HG03196 (cell line): ENCODE data around the gene NDST4.

Experiments
- ATAC-seq: cut with Tn5 transposase; IDR thresholded peaks from one replicate; pipeline ENCODE4 v1.9.1; 2021; ENCODE audit not compliant: unreplicated experiment

Gene NDST4

DNA sequence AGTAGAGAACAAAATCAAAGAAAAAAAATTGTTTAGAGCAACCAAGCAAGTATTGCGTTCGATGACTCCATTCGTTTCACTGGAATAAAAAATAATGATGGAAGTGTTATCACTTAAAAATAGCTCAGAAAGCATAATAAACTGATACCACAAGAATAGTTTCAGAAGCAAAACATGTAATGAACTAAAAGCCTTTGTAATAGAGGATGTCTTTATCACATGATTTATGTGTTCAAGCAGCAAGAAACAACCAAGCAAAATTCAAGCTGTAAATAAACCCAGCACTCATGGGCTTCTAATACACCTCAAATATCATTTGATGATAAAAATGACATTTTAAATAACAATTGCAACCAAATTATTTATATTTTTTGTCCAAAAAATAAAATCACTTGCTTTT is 192.2 kb downstream of the NDST4 start:
- ATAC-seq, result no peak

GRCh38 chr4:114911111-114911510 is 202.3 kb downstream of the NDST4 start:
- no peak for ATAC-seq

GRCh38 chr4:114907568-114907967 is 205.9 kb downstream of the NDST4 start:
- no peak for ATAC-seq

GRCh38 chr4:114905017-114905416 is 208.4 kb downstream of the NDST4 start:
- no peak for ATAC-seq

- ATAC-seq, result no peak
Measured at GRCh38 chr4:114900934-114901333, 212.5 kb downstream of the NDST4 start.

DNA sequence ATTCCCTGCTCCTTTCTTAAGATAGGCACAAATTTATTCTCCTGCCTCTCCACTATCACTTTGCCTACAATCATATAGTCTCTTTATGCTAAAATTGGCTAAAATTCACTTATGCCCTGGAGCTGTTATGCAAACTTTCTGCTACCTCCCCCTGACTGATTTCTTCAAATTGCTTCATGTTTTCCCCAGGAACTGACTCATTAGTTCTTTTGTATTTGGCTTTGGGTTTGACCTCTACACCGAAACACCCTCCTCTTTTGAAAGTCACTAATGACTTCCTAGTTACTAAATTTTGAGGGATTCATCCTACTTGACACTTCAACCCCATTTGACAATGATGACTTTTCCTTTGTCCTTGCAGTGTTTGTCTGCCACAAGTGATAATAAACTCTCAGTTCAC is 222.6 kb downstream of the NDST4 start:
- no peak for ATAC-seq

- no peak for ATAC-seq
Measured at GRCh38 chr4:114886761-114887160, 226.7 kb downstream of the NDST4 start.

DNA sequence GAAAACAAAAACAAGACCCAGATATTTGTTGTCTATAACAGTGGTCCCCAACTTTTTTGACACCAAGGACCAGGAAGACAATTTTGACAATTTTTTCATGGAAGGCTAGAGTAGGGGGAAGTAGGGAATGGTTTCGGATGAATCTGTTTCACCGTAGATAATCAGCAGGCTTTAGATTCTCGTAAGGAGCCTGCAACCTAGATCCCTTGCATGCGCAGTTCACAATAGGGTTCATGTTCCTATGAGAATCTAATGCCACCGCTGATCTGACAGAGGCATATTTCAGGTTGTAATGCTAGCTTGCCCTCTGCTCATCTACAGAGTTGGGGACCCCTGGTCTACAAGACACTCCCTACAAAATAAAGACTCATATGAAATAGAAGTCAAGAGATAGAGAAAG is 229.8 kb downstream of the NDST4 start:
- no peak for ATAC-seq

DNA sequence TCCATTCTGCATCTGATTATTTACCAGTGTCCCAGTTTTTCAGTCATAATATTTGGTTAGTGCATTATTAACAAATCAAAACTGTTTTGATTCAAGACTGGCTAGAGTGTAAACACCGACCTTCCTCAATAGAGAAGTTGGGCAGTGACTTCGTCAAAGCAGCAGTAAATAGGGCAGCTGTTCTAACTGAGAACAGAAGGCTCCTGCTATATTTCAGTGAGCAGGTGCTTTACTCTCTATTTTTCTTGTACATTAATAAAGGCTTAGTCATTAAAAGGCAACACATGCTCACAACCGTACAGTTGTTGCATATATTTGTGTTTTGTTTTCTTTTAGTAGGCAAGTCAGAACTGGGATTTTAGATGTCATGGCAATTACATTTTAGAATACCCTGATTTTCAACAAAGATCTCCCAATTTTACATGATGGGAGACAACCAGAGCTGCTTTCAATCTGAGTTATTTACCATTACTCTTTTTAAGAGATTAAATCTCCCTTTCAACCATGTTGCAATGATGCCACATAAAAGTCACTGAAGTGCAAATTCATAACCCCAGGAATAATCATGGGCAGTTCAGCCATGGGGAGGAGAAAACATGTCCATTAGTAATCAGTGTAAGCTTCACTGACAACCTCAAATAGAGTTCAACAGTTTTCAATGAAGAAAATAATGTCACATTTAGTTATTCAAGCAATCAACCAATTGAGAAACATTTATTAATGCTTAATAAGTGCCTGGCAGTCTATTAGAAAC is 233.3 kb downstream of the NDST4 start:
- no peak for ATAC-seq

- ATAC-seq, result no peak
Measured at GRCh38 chr4:114875630-114876029, 237.8 kb downstream of the NDST4 start.

DNA sequence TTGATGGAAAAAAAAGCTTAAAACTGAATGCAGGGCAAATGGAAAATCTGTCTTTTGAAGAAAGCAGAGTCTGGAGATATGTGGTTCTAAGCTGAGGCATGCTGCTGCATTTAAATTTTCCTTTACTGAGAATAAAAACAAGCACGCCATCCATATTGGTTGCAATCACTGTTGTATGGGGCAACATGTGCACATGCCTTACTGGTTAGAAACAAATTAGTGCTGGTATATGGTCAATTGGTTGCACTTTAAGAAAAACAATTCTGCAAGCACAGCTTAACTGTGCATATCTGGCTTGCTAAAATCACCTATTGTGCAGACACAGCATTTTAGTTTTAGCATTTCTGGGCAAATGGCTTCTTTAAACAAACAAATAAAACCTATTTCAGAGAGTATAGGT is 239.1 kb downstream of the NDST4 start:
- no peak for ATAC-seq

- no peak for ATAC-seq
Measured at GRCh38 chr4:114870987-114871386, 242.4 kb downstream of the NDST4 start.

- no peak for ATAC-seq
Measured at GRCh38 chr4:114866901-114867670, 246.3 kb downstream of the NDST4 start.

DNA sequence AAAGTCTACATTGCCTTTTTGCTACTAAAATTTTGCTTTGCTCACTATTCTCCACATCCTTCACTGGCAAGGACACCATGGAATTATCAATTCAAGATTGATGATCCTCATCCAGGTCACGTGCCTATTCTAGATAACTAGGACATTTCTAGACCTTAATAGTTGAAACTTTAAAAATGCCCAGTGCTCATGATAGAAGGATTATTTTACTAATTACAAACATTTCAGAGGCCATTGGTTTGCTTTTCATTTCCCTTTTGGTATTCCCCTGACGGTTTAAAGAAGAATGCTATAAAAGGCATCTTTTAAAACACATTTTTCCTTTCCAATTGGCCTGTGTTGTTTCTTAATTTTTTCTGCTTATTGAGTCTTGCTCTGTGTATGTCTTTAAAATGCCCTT is 249.4 kb downstream of the NDST4 start:
- ATAC-seq, result no peak

DNA sequence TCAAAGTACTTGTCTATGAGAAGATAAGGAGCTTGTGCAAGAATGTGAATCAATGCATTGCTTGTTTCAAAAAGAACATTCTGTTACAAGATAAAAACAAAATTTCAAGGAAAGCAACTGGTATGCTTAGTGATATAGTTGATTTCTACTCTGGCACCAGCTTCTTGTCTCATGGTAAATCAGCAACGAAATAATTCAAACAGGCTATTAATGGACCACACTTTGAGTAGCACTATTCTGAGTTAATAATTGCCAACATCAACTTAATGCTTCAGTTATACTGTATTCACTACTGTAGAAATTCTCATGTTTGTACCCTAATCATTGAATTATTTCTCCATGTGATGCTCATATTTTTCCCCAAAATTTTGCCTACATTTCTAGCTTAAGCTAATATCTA is 252.6 kb downstream of the NDST4 start:
- no peak for ATAC-seq

GRCh38 chr4:114857831-114858230 is 255.6 kb downstream of the NDST4 start:
- no peak for ATAC-seq

DNA sequence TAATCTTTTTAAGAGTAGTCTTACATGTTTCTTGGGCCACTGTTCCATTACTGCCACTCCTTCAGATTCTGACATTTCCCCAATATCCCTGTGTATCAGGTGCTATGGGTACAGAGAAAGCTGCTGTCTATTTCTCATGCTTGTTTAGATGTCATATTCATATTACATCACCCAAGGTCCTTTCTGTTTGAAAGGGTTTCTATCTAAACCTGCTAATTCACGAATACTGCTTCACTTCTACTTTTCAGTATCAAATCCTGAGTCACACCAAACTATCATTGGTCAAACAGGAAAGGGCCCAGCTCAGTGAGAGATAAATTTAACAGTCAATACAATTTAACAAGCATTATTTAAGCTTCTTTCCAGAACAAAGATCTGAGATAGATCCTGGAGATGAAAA is 273.4 kb downstream of the NDST4 start:
- no peak for ATAC-seq

GRCh38 chr4:114830628-114831027 is 282.8 kb downstream of the NDST4 start:
- ATAC-seq, result no peak

- ATAC-seq, result no peak
Measured at GRCh38 chr4:114827651-114828050, 285.8 kb downstream of the NDST4 start.

- ATAC-seq, result no peak
Measured at GRCh38 chr4:114815760-114816159, 297.7 kb downstream of the NDST4 start.

DNA sequence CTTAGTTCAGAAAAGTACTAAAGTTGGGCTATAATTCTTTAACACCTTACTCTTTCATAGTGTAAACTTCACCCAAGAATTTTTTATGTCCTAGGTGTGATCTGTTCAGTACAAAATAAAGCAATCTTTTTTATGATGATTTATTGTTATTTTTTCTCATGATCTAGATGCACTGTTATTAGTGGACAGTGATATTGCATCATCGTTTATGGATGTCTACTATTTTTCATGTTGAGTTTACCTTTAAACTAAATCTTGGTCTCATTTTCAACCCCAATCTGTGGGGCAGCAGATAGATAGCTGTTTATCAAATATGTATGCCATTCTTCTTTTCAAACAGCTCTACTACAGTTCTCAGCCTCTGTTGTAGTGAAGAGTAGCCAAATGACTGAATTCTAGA is 299.5 kb downstream of the NDST4 start:
- no peak for ATAC-seq

- ATAC-seq, result no peak
Measured at GRCh38 chr4:114811564-114812301, 301.7 kb downstream of the NDST4 start.
